AG10803 (cell line): Measurements from ENCODE around the gene ING2.

Experiments
- DNase-seq: peaks from one replicate; pipeline ENCODE4 v3.0.0; 2010; ENCODE audit warnings: low read depth
- H3K4me3 ChIP-seq: 2 replicates; pipeline ENCODE4 v1.5.1; 2011; ENCODE audit warnings: mild to moderate bottlenecking, low read length, control low read depth
- CTCF ChIP-seq: conservative IDR thresholded peaks from 2 replicates; pipeline ENCODE4 v1.5.1; 2011; ENCODE audit warnings: mild to moderate bottlenecking, low read length, control low read depth, inconsistent platforms

Gene ING2

GRCh38 chr4:183515411-183515810 lies 10.6 kb downstream of the ING2 start:
- no peak overlapping the region for H3K4me3 ChIP-seq
- DNase-seq = no peak
- no peak for TF ChIP-seq CTCF

- no peak for DNase-seq
- no peak for TF ChIP-seq CTCF
- H3K4me3 ChIP-seq = no peak overlapping the region
These were observed 12.3 kb downstream of the ING2 start for GRCh38 chr4:183517194-183517593.

GRCh38 chr4:183517781-183518180 lies 12.9 kb downstream of the ING2 start:
- TF ChIP-seq CTCF = no peak
- no peak for DNase-seq
- no peak overlapping the region for H3K4me3 ChIP-seq

GRCh38 chr4:183522821-183523220 lies 18.0 kb downstream of the ING2 start:
- H3K4me3 ChIP-seq = no peak overlapping the region

GRCh38 chr4:183527326-183527725 lies 22.5 kb downstream of the ING2 start:
- H3K4me3 ChIP-seq = no peak overlapping the region
- TF ChIP-seq CTCF = no peak
- no peak for DNase-seq

More at GRCh38 chr4:183522821-183523220, 18.0 kb downstream of the ING2 start:
- TF ChIP-seq CTCF = no peak
- no peak for DNase-seq

GRCh38 chr4:183532821-183533220 lies 28.0 kb downstream of the ING2 start:
- TF ChIP-seq CTCF = no peak
- DNase-seq = peak; percentile 62
- H3K4me3 ChIP-seq = no peak overlapping the region

GRCh38 chr4:183533698-183534097 lies 28.8 kb downstream of the ING2 start:
- TF ChIP-seq CTCF = no peak
- H3K4me3 ChIP-seq = no peak overlapping the region
- no peak for DNase-seq
